Keratinocyte (primary cell): ENCODE data around the gene MAPK4. TPM values are rescaled to one million over a fixed set of nuclear protein-coding genes. Genes with fewer than 3 reads are reported as not detected.

ENCODE experiments used
- DNase-seq: peaks from one replicate; pipeline ENCODE4 v3.0.0-alpha.2; 2011; ENCODE audit warnings: low read depth, missing footprints, low spot score
- FAIRE-seq: peaks from 2 replicates; lab custom pipeline; 2011; peaks lifted over from hg19 to GRCh38; lab: Jason Lieb, UNC
- H2AFZ ChIP-seq: 2 replicates; pipeline ENCODE4 v1.6.0; 2012; ENCODE audit warnings: low read length, control low read depth, inconsistent platforms; ENCODE audit not compliant: control insufficient read depth
- H3K27ac ChIP-seq: 2 replicates; pipeline ENCODE4 v1.5.1; 2011; ENCODE audit warnings: low read length; ENCODE audit not compliant: control insufficient read depth, insufficient read depth
- H3K27me3 ChIP-seq: 3 replicates; pipeline ENCODE4 v1.6.0; 2011; ENCODE audit warnings: low read length; ENCODE audit not compliant: control insufficient read depth, insufficient read depth; ENCODE audit errors: extremely low read depth
- H3K36me3 ChIP-seq, 2 experiments: 2 replicates in 1 of 2; 3 replicates in 1 of 2; pipeline ENCODE4 v1.5.1; 2011; ENCODE audit warnings: low read length in 2 of 2, mild to moderate bottlenecking in 1 of 2; ENCODE audit not compliant: control insufficient read depth in 2 of 2, insufficient read depth in 2 of 2; ENCODE audit errors: extremely low read depth in 1 of 2
- H3K4me1 ChIP-seq: 3 replicates; pipeline ENCODE4 v1.5.1; 2011; ENCODE audit warnings: low read length; ENCODE audit not compliant: control insufficient read depth, insufficient read depth; ENCODE audit errors: extremely low read depth
- H3K4me2 ChIP-seq: 3 replicates; pipeline ENCODE4 v1.6.0; 2011; ENCODE audit warnings: low read depth, low read length; ENCODE audit not compliant: control insufficient read depth, insufficient read depth; ENCODE audit errors: extremely low read depth
- H3K4me3 ChIP-seq, 3 experiments: fragments of 200-600 bp in 1 of 3; sonication (generic) in 1 of 3; 2 replicates in 2 of 3; 3 replicates in 1 of 3; pipeline ENCODE4 v1.5.1; 2011 to 2016; ENCODE audit warnings: low read length in 3 of 3, mild to moderate bottlenecking in 3 of 3, control low read depth in 2 of 3, inconsistent platforms in 1 of 3, low read depth in 1 of 3, mixed read lengths in 1 of 3, mixed run types in 1 of 3, moderate library complexity in 1 of 3; ENCODE audit not compliant: control insufficient read depth in 2 of 3, insufficient read depth in 2 of 3; ENCODE audit errors: extremely low read depth in 1 of 3
- H3K79me2 ChIP-seq: 2 replicates; pipeline ENCODE4 v1.6.0; 2012; ENCODE audit warnings: low read length; ENCODE audit not compliant: control insufficient read depth, insufficient read depth
- H3K9ac ChIP-seq: 3 replicates; pipeline ENCODE4 v1.6.0; 2011; ENCODE audit warnings: low read length; ENCODE audit not compliant: control insufficient read depth, insufficient read depth; ENCODE audit errors: extremely low read depth
- H3K9me1 ChIP-seq: 3 replicates; pipeline ENCODE4 v1.6.0; 2011; ENCODE audit warnings: low read length; ENCODE audit not compliant: control insufficient read depth, insufficient read depth; ENCODE audit errors: extremely low read depth
- H3K9me3 ChIP-seq: 2 replicates; pipeline ENCODE4 v1.5.1; 2012; ENCODE audit warnings: low read depth, low read length; ENCODE audit not compliant: control insufficient read depth
- H4K20me1 ChIP-seq: 3 replicates; pipeline ENCODE4 v1.6.0; 2011; ENCODE audit warnings: low read length; ENCODE audit not compliant: control insufficient read depth, insufficient read depth; ENCODE audit errors: extremely low read depth
- EZH2 ChIP-seq: IDR thresholded peaks from one replicate; pipeline ENCODE4 v1.6.1; 2012; ENCODE audit warnings: inconsistent platforms, mild to moderate bottlenecking, low read length, moderate library complexity
- dilution Hi-C: fragments of 300-500 bp; cut with MboI; formaldehyde crosslinking; loops from one replicate; pipeline ENCODE4 v1.7.0; 2020; ENCODE audit warnings: low sequenced_read_pairs; ENCODE audit not compliant: extremely low pct_ligation_motif_present
- polyA plus RNA-seq, 5 experiments: library from polyadenylated mRNA; depleted of rRNA in 3 of 5; stranded (reverse) in 3 of 5; stranded (forward) in 1 of 5; unstranded in 1 of 5; fragments of >200 nt; gene quantifications; 1 replicate in 1 of 5; 2 replicates in 3 of 5; 3 replicates in 1 of 5; pipeline versions ENCODE4 v1.2.1 to v1.2.3, GENCODE V29; 2011 to 2012; ENCODE audit warnings: missing spikeins in 2 of 5, low read depth in 1 of 5, low replicate concordance in 1 of 5
- TF ChIP-seq, protein P1 (sequence below), 3 experiments: IDR thresholded peaks in 1 of 3; conservative IDR thresholded peaks in 1 of 3; optimal IDR thresholded peaks in 1 of 3; 2 replicates in 2 of 3; 3 replicates in 1 of 3; pipeline versions ENCODE3 to v1.5.1; 2011; ENCODE audit warnings: low read length in 3 of 3, mild to moderate bottlenecking in 3 of 3, moderate library complexity in 2 of 3, control low read depth in 1 of 3, inconsistent platforms in 1 of 3; ENCODE audit not compliant: insufficient read depth in 2 of 3; ENCODE audit errors: extremely low read depth in 1 of 3

The MAPK4 gene
- polyA plus RNA-seq, 1 donor (not counting 4 experiments of a cell fraction or from before 2014, with no cell fraction given): not detected

DNA sequence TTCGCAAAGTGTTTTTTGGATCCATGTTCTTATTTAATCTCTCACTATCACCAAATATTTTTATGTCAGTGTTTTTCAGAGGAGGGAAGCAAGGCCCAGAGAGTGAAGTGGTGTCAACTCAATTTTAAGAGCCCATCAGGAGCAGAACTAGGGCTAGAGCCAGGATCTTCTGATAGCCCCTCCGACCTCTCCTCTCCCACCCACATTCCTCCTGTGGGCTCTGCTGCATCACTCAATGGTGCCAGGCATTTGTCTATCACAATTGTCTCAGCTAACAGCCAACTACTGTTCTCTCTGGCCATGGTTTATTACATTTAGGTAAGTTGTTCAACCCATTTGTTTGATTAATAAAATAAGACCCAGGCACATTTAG is 68.6 kb downstream of the MAPK4 start:
- no peak overlapping the region for H3K27ac ChIP-seq
- no peak overlapping the region for H3K9ac ChIP-seq
- H3K4me2 ChIP-seq: no peak overlapping the region
- peaks cover 3% of the 10 kb centered on the region for H3K27me3 ChIP-seq
- peaks cover 28% of the 10 kb centered on the region for H3K4me1 ChIP-seq
- H3K4me3 ChIP-seq: no peak overlapping the region
- no peaks in the 10 kb centered on the region for H3K9me1 ChIP-seq
- no peaks in the 10 kb centered on the region for H3K9me3 ChIP-seq
- no peaks in the 10 kb centered on the region for H4K20me1 ChIP-seq
- FAIRE-seq: no peak
- no peak overlapping the region for H2AFZ ChIP-seq
- no peaks in the 10 kb centered on the region for H3K36me3 ChIP-seq
- dilution Hi-C loops: no loop called here
- no peaks in the 10 kb centered on the region for H3K79me2 ChIP-seq
- no peak for DNase-seq
- TF ChIP-seq, protein P1, sequence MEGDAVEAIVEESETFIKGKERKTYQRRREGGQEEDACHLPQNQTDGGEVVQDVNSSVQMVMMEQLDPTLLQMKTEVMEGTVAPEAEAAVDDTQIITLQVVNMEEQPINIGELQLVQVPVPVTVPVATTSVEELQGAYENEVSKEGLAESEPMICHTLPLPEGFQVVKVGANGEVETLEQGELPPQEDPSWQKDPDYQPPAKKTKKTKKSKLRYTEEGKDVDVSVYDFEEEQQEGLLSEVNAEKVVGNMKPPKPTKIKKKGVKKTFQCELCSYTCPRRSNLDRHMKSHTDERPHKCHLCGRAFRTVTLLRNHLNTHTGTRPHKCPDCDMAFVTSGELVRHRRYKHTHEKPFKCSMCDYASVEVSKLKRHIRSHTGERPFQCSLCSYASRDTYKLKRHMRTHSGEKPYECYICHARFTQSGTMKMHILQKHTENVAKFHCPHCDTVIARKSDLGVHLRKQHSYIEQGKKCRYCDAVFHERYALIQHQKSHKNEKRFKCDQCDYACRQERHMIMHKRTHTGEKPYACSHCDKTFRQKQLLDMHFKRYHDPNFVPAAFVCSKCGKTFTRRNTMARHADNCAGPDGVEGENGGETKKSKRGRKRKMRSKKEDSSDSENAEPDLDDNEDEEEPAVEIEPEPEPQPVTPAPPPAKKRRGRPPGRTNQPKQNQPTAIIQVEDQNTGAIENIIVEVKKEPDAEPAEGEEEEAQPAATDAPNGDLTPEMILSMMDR (optimal IDR thresholded peaks at IDR 0.05 in 1 of 3, IDR thresholded peaks at IDR 0.05 in 1 of 3, conservative IDR thresholded peaks at IDR 0.05 in 1 of 3; ENCODE audit: extremely low read depth in 1 of 3, insufficient read depth in 2 of 3, low read length in 3 of 3): no peak
- TF ChIP-seq EZH2: no peak

DNA sequence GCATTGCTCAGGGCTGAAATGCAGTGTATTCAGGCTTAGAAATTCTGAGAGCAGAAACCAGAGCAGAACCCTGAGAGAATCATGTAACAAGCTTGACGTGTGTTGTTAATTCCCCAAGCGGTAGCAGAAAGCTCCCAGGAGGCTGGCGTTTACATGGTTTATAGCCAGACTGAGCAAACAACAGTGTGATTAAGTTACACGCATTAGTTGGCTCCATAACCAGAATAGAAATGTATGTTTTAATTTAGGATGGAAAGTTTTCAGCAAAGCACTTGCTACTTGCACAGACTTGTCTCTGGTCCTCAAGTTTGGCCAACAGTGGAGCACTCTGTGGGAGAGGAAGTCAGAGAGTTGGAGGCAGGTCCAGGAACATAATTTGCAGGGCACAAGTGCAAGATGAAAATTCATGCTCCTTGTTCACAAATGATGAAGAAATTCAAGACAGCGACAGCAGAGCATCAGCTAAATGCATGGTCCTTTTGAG is 69.3 kb downstream of the MAPK4 start:
- Histone ChIP-seq H2AFZ (peak overlapping the region; percentile 16), H4K20me1 (no peaks in the 10 kb centered on the region), H3K27me3 (peaks cover 3% of the 10 kb centered on the region), H3K79me2 (no peaks in the 10 kb centered on the region), H3K27ac (no peak overlapping the region), H3K9ac (no peak overlapping the region), H3K4me1 (peaks cover 28% of the 10 kb centered on the region), H3K36me3 (no peaks in the 10 kb centered on the region), H3K4me3 (no peak overlapping the region), H3K9me1 (no peaks in the 10 kb centered on the region), H3K9me3 (no peaks in the 10 kb centered on the region), H3K4me2 (peak overlapping the region; percentile 25)
- FAIRE-seq: peak; percentile 84
- dilution Hi-C loops: no loop called here
- DNase-seq: no peak
- TF ChIP-seq, protein P1 (optimal IDR thresholded peaks at IDR 0.05 in 1 of 3, IDR thresholded peaks at IDR 0.05 in 1 of 3, conservative IDR thresholded peaks at IDR 0.05 in 1 of 3; ENCODE audit: extremely low read depth in 1 of 3, insufficient read depth in 2 of 3, low read length in 3 of 3): no peak
- TF ChIP-seq EZH2: no peak
